Middle frontal gyrus (tissue), 1 donor: ENCODE results near the gene COPS3.
"Not testable (repeated sequence)": the region's sequence is repeated elsewhere in the genome, so short reads cannot be mapped to it uniquely, and the experiment has no call there.

Experiments
- DNase-seq: peaks from one replicate; pipeline ENCODE4 v3.0.0-alpha.2; 2015; ENCODE audit warnings: low spot score; ENCODE audit errors: extremely low spot score

Gene COPS3

DNA sequence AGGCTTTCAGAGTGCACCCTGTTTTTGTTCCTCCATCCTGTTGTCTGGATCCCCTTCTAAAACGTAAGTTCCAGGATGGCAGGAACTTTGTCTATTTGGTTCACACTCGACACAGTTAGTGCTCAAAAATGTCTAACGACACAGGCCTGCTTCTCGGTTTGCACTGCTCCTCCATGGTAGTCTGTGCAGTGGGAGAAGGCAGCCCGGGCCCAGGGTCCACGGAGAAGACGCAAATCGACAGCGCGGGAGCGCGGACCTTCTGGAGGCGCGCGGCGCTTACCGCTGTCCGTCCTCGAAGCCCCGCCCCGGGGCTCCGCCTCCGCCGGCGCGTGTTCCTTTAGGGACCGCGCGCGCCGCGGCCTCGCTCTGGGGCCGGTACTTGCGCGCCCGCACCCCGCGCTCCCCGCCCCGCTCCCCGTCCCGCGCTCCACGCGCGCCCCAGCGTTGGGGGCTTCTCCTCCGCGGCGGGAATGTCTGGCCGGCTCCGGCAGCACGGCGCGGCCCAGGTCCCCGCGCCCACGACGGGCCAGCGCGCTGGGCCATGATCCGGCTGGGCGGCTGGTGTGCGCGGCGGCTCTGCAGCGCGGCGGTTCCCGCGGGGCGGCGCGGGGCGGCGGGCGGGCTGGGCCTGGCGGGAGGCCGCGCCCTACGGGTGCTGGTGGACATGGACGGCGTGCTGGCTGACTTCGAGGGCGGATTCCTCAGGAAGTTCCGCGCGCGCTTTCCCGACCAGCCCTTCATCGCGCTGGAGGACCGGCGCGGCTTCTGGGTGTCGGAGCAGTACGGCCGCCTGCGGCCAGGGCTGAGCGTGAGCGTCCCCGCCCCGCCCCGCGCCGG is 22.2 kb upstream of the COPS3 start, which contains the start of gene NT5M:
Gene NT5M, plus strand, starts transcription at position 364 of the 837 bp plus-strand sequence. Its CDS starts 178 bp downstream, at position 542.
- DNase-seq, result peak; percentile 67

DNA sequence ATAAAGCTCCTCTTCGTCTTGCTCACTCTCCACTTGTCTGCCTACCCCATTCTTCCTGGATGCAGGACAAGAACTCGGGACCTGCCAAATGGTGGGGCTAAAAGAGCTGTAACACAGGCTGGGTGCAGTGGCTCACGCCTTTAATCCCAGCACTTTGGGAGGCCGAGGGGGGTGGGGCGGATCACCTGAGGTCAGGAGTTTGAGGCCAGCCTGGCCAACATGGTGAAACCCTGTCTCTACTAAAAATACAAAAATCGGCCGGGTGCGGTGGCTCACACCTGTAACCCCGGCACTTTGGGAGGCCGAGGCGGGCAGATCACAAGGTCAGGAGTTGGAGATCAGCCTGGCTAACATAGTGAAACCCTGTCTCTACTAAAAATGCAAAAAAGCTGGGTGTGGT is 20.6 kb upstream of the COPS3 start:
- not testable (repeated sequence) for DNase-seq

DNA sequence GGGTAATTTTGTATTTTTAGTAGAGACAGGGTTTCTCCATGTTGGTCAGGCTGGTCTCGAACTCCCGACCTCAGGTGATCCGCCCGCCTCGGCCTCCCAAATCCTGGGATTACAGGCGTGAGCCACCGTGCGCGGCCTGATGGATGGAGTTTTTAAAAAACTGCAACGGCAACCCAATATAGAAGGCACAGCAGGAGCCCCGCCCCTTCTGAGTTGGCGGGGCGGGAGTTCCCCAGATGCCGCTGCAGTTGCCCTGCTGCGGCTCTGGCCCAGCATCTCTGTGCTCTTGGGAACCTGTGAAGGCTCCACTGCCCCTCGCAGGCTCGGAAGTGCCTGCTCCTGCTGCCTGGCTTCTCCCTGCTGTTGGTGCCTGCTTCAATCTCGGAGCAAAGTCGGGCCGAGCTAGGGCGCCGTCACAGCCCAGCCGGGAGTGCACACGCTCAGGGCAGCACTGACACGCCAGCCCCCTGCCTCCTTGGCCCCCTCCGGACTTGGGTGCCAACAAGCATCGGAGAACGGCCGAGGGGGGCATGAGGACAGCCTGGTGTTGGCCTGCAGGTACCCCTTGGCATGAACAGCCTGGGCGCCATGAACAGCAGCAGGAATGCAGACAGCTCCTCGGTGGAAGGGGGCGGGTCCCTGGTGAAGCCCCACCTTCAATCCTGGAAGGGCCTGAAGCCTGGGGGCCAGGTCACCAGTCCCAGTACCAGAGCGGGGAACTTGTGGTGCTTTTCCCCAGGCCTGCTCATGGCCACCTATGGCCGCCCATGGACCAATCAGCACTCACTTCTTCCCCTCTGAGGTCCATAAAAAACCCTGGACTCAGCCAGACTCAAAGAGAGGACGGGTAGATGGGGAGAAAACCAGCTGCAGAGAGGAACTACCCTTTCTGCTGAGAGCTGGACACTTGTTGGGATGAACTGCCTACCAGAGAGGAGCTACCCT is 19.9 kb upstream of the COPS3 start:
- no peak for DNase-seq

GRCh38 chr17:17298108-17298507 is 17.1 kb upstream of the COPS3 start:
- DNase-seq, result no peak

- no peak for DNase-seq
Measured at GRCh38 chr17:17297217-17297616, 16.2 kb upstream of the COPS3 start.

- DNase-seq, result no peak
Measured at GRCh38 chr17:17295141-17295540, 14.1 kb upstream of the COPS3 start.

- DNase-seq, result no peak
Measured at GRCh38 chr17:17289701-17290100, 8.7 kb upstream of the COPS3 start.

DNA sequence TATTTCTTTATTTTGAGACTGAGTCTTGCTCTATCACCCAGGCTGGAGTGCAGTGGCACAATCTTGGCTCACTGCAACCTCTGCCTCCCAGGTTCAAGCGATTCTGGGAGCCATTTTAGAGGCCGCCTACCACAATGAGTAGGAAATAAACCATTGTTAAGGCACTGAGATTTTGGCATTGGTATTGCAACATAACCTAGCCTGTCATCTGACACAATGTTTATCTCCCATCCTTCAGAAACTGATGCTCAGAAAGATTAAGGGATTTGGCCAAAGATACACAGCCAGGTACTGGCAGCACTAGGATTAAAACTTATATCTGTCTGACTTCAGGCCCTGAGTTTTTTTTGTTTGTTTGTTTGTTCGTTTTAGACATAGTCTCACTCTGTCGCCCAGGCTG is 8.0 kb upstream of the COPS3 start:
- DNase-seq, result no peak

DNA sequence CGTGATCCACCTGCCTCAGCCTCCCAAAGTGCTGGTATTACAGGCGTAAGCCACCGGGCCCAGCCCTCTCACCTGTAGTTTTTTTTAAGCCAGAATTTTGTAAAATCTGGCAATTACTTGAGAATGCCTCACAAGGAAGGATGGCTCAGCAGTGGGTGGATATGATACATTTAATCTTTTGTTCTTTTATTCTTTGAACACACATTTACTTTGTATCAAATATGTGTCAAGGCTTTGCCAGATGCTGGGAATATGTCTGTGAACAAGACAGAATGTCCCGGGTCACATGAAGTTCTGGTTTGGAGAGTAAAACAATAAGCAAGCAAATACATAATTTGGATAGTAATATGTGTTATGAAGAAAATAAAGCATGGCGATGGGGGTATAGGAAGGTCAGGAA is 4.9 kb upstream of the COPS3 start:
- no peak for DNase-seq

- DNase-seq, result no peak
Measured at GRCh38 chr17:17279316-17279715, 1.7 kb downstream of the COPS3 start.

- not testable (repeated sequence) for DNase-seq
Measured at GRCh38 chr17:17277431-17277830, 3.6 kb downstream of the COPS3 start.

GRCh38 chr17:17275971-17276370 is 5.1 kb downstream of the COPS3 start:
- no peak for DNase-seq

- no peak for DNase-seq
Measured at GRCh38 chr17:17269926-17270773, 10.9 kb downstream of the COPS3 start.

DNA sequence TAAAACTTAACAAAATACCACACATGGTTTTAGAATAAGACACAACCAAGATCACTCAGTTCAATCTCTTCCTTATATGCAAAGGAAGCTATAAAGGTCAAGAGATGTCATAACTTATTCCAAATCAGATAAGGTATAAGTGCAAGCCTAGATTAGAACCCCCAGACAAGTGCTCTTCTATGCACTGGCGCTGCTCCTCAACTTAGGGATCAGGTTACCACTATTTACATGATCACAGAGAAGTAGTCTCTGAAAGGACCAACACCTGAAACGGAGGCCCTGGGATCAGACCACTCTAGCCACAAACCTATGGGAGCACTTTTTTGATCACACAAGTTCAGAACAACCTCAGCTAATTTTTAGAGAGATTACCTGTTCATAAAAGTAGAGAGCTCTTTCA is 16.6 kb downstream of the COPS3 start:
- DNase-seq, result no peak

GRCh38 chr17:17258998-17259397 is 22.0 kb downstream of the COPS3 start:
- peak; percentile 57 for DNase-seq

DNA sequence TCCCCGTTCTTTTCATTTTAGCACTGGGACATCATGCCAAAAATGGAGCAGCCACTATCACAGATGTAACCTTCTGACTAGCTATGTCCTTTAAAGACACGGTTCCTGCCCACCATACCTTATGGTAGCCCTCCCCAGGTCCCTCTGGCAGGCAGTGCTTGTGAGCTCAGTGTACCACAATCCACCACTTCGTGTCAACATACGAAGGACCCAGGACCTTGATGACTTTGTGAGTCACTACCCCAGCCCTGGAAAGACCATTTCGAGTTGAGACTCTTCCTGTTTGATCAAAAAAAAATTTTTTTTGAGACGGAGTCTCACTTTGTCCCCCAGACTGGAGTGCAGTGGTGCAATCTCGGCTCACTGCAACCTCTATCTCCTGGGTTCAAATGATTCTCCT is 23.0 kb downstream of the COPS3 start:
- DNase-seq, result no peak

DNA sequence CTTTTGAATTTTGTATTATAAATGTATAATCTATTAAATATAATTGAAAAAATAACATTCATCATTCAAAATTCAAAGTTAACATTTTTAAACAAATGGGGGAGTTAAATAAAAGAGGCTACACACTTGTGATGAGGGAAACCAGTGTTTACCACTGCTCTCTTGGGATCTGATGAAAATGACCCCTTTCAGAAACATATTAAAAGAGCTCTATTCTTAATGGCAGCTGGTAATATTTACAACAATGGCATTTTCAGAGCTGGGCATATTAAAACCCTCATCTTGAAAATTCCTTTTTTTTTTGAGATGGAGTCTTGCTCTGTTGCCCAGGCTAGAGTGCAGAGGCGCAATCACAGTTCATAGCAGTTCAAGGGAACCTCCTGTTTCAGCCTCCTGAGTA is 24.7 kb downstream of the COPS3 start:
- no peak for DNase-seq

DNA sequence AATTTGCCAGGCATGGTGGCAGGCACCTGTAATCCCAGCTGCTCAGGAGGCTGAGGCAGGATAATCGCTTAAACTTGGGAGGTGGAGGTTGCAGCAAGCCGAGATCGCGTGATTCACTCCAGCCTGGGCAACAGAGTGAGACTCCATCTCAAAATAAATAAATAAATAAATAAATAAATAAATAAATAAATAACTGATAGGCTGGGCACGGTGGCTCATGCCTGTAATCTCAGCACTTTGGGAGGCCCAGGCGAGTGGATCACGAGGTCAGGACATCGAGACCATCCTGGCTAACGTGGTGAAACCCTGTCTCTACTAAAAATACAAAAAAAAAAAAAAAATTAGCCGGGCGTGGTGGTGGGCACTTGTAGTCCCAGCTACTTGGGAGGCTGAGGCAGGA is 25.4 kb downstream of the COPS3 start:
- not testable (repeated sequence) for DNase-seq

DNA sequence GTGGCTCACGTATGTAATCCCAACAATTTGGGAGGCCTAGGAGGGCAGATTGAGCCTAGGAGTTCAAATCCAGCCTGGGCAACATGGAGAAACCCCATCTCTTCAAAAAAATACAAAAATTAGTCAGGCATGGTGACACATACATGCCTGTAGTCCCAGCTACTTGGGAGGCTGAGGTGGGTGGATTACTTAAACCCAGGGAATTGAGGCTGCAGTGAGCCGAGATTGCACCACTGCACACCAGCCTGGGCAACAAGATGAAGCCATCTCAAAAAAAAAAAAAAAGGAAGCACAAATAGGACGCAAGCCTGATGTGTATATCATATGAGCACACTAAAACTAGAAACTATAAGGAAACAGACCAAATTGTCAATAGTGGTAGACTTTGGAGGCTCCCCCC is 27.0 kb downstream of the COPS3 start:
- DNase-seq, result no peak

- DNase-seq, result no peak
Measured at GRCh38 chr17:17253406-17253805, 27.6 kb downstream of the COPS3 start.

DNA sequence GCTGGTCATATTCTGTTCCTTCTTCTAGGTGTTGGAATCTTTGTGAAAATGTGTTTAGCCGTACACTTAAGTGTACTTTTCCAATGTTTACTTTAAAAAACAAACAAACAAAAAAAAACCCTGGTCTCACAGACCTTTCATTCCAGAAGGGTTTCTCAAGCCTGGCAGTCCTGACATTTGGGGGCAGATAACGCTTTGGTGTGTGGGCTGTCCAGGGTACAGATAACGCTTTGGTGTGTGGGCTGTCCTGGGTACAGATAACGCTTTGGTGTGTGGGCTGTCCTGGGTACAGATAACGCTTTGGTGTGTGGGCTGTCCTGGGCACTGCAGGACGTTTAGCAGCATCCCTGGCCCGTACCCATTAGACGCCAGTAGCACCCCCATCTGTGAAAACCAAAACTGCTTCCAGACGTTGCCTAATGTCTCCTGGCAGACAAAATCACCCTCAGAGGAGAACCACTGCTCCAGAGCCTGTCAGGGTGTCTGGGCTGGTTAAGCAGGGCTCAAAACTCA is 28.8 kb downstream of the COPS3 start:
- DNase-seq, result no peak
